Stimulated activated CD8-positive, alpha-beta memory T cell treated with anti-CD3 and anti-CD28 coated beads, Interleukin-2, amount 100 ng/mL, for 48 hours (primary cell): ENCODE results near the gene CACNG1.

Experiments used
- DNase-seq, 2 donors: peaks; one replicate each; pipeline ENCODE4 v3.0.0-alpha.2; 2020; ENCODE audit warnings: low read depth in 2 of 2

Gene CACNG1, protein sequence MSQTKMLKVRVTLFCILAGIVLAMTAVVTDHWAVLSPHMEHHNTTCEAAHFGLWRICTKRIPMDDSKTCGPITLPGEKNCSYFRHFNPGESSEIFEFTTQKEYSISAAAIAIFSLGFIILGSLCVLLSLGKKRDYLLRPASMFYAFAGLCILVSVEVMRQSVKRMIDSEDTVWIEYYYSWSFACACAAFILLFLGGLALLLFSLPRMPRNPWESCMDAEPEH

GRCh38 chr17:67044016-67044772 lies at the start of gene CACNG1:
TSS of gene CACNG1 (plus strand) at chr17:67044554. CDS start at chr17:67044661, 107 bp downstream.
- DNase-seq, result no peak

DNA sequence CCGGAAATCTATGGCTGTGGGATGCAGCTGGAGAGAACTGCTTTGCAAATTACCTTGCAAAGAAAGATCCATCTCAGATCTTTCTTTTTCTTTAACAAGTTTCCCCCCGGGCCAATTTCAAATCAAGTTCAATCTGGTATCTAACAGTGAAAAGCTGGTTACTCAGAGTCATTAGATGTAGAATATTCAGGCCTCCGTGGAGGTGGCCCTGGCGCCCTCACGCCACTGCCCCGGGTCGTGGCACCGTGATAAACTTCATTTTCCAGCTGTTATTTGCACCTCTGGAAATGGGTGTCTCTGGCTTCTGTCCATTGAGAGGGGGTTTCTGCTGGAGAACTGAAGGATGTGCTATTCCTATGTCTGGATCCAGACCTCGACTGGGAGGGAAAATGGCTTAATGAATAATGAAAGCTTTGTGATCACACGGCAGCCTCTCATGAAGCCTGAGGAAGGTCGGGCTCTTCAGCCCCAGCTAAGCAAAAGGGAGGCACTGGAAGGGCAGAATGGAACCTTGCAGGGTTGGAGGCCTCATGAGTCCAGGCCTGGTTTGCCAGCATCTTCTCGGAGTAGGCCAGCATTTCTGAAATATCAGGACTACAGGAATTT lies 49.3 kb upstream of the CACNG1 start:
- DNase-seq, result no peak

DNA sequence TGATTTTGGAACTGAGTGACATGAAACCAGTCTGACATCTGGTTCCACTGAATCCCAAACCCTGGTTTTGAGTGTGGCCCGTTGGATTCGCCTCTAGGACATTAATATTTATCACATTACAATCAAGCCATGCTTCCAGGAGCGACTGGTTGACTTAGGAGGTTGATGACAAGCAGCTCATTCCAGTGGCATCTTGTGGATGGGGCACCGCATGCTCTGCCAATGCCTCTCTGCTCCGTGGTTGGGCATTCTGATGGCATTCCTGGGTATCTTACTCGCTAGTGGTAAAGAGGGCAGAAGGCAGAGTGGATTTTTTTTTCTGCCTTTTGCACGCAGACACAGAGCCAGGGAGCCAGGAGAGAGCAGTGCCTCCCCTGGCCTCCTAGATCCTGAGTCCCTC lies 48.4 kb upstream of the CACNG1 start:
- DNase-seq, result no peak

DNA sequence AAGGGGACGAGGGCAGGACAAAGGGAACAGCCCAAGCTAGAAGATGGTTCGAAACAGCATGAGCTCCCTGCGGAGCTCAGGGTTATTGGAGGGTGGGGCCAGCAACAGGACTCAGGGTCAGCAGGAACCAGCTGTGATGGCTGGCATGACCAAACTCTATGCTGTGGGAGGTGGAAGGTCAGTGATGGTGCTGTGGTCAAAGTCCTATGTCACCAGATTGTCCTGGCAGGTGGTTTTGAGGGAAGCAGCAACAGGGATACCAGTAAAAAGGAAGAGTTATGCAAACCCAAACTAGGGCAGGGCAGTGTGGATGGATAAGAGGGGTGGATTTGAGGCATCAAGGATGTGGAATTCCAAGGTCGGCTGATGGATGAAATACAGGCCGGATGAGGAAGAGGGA lies 47.4 kb upstream of the CACNG1 start:
- no peak for DNase-seq

DNA sequence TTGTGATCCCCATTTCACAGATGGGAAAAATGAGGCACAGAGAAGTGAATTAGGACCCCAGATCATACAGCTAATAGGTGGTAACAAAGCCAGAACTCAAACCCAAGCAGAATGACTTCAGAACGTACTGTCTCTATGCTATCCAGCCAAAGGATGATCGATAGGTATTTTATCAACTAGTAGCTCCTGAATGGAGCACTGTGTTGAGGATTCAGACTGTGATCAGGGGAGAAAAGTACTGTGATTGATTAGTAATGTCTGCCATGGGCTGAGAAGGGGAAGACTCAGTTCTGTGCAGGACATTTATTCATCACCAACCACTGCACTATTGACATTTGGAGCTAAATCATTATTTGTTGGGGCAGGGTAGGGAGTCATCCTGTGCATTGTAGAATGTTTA lies 41.1 kb upstream of the CACNG1 start:
- no peak for DNase-seq

DNA sequence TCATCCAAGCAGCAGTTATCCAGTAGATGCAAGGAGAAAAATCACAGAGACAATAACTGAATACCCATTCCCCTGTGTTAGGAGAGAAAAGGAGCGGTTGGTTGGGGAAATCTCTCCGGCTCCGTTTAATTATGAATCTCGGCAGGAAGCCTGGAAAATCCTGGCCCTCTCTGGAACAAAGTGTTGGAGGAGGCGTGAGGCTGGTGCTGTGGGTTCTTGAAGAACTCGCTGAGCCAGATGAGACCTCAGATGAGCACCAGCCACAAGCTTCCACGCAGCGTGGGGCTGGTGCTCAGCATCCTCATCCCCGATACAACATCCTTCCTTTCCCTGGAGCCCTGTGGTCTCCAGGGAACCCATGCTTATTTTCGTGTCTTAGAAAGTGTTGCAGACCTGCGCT lies 40.2 kb upstream of the CACNG1 start:
- no peak for DNase-seq

DNA sequence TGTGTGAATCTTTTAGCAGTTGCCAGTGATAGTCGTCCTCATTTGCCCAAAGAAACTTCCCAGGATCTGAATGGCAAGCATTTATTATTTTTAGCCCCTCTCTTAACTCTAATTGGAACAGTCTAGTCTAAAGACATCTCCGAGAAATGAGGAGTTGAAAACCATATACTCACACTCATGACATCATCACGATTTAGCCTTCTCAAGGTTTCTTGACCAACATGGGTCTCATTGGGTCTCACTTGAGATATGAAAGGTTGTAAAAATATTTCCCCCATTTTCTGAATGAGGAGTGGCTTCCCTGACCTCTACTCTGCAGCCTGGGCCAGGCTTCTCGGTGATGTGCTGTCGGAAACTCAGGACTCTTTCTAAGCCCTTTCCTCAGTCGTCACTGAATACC lies 37.1 kb upstream of the CACNG1 start:
- DNase-seq, result no peak

DNA sequence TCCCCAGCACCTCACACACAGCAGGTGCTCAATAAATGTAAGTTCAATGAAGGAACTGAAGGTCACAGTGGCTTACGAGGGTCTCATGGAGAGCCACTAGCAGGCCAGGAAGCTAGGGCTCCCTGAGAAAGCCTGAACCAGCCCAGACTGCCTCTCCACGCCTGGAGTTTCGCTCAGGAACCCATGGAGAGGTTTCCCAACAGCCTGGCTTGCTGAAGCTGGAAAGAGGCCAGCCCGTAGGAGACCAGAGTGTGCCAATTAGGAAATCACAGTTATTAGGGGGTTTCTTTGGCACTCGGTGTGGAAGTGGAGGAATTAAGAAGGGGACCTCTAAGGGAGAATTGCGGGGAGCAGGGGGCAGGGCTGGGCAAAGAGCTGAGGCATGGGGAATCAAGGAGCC lies 36.3 kb upstream of the CACNG1 start:
- DNase-seq, result no peak

- no peak for DNase-seq
Observed at GRCh38 chr17:67011527-67012175, 32.7 kb upstream of the CACNG1 start.

- no peak for DNase-seq
Observed at GRCh38 chr17:67013891-67014290, 30.5 kb upstream of the CACNG1 start.

DNA sequence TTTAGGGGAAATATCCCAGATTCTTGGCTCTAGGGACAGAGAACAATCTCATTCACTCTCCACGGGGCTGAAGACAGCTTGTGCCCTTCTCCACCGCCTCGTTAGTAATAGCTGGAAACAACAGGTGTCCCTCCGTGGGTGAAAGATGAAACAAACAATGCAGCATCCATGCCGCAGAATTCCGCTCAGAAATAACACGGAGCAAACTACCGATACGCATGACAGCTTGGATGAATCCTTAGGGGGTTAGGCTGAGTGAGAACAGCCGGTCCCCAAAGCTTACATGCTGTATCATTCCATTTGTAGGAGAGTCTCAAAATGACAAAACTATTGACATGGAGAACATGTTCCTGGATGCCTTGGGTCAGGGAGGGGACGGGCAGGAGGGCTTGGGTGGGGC lies 29.4 kb upstream of the CACNG1 start:
- DNase-seq, result no peak

DNA sequence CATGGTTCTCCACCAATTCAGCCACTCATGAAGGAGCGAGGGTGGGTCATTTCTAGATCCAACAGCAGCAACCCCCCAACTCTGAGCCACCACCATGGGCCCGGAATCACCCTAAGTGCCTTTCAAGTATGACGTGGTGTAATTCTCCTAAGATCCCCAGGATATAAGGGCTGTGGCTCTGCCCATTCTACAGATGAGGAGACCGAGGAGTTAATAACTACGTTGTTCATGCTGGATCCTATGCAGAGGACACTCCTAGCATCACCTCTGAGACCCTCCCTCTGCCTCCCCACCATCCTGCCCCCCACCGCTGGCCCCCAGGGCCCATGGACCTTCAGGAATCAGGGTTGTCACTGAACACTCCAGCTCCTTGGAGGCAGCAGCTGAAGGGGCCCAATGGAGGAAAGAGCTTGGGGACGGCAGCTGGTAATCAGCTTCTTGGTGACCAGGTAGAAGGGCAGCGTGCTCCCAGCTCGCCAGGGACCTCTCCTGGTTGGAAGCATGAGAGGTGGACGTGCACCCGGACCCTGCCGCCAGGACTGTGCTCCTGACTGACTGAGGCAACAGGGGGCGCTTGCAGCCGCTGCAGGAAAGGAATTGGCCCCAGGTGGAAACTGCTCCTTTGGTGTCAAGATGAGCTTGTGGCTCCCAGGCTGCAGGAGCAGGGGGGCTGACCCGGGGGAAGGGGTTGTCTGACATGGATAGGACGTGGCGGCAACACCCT lies 28.2 kb upstream of the CACNG1 start:
- DNase-seq, result no peak

DNA sequence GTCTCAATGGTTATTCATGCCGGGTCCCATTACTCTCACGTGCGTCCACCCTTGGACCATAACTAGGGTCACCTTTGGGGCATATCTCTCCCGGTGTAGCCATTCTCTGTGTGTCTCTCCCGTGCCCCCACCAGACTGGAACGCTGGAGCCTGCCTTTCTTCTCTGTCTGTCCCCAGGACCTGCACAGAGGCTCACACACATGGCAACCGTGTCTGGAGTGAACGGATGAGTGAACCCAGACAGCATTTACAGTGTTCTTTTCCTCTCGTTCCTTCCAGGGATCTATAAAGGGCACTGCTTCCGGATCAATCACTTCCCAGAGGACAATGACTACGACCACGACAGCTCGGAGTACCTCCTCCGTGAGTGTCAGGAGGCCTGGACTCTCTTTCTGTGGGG lies 26.4 kb upstream of the CACNG1 start:
- DNase-seq, result no peak

- no peak for DNase-seq
Observed at GRCh38 chr17:67018471-67019434, 25.6 kb upstream of the CACNG1 start.

GRCh38 chr17:67019809-67020208 lies 24.5 kb upstream of the CACNG1 start:
- DNase-seq, result no peak

DNA sequence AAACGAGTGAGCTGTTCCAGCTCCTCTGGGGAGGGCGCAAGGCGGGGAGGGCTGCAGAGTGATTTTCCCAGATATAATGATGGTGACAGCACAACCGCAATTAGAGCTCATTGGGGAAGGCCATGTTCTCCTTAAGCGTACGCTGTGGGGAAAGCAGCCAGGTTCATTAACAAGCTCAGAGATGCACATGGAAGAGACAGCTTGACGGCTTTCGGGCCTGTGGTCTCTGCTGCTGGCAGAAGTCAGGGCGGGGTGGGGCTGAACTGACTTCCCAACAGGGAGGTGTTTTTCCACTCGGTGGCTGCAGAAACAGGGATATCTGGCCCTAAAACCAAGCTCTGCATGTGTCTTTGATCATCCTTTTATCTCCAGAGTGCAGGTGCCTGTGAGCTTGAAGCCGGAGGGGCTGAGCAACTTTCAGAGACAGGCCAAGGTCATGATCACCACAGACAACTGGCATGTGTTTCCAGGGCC lies 24.0 kb upstream of the CACNG1 start:
- no peak for DNase-seq

DNA sequence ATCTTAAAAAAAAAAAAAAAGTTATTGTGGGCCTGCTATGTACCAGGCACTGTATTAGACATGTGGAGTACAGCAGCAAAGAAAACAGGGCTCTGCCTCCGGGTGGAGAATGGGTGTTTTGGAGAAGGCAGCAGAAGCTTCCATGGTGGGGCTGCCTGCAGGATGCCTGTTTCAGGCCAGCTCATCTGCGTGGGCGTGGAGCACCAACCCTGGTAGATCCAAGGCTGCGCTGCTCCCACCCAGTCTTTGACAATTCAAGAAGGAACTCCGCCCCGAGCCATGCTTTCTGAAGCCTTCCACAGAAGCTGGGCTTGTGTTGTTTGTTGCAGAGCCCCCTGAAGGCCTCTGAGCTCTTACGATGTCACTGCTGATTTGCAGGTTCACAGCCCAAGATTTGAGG lies 23.2 kb upstream of the CACNG1 start:
- no peak for DNase-seq

- DNase-seq, result no peak
Observed at GRCh38 chr17:67021743-67022450, 22.5 kb upstream of the CACNG1 start.

GRCh38 chr17:67022451-67022810 lies 21.9 kb upstream of the CACNG1 start:
- DNase-seq, result no peak

- DNase-seq, result no peak
Observed at GRCh38 chr17:67024736-67025135, 19.6 kb upstream of the CACNG1 start.
